NCI-H1048 (cell line): ENCODE measurements around the gene C17orf107.

Experiments
- DNase-seq: peaks from one replicate; lab custom pipeline; 2025; lab: John Stamatoyannopoulos, UW

Gene C17orf107

DNA sequence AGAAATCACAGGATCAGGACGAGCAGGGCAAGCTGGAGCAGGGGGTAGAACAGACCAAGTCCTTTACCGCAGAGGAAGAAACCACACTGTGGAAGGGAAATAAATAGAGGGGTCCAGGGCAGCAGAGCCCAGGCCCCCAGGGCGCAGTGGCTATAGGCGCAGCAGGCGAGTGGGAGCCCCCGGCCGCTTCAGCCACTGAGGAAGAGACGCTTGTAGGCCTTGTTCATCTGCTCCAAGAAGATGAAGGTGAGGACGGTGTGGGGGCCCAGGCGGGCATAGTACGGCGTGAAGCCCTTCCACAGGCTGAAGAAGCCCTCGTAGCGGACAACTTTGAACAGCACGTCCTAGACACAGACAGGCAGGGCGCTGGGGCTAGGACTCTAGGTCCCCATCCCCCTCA, 38.2 kb downstream of the C17orf107 start:
- DNase-seq = no peak

DNA sequence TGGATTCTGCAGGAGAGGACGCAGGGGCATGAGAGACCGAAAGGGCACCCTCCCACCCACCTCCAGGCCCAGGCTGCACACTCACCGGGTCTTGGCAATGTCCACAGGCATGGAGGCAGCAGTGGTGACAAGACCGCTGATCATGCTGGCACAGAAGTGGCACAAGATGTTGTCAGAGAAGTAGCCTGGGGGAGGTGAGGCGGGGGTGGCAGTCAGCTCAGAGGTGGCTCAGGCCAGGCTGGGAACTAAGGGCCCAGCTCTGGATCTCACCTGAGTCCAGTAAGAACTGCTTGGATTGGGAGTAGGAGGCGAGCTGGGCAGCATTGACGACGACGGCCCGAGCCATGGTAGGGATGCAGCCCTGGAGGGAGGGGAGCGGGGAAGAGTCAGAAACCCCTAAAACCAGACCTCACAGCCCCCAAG, 38.7 kb downstream of the C17orf107 start:
- no peak for DNase-seq

DNA sequence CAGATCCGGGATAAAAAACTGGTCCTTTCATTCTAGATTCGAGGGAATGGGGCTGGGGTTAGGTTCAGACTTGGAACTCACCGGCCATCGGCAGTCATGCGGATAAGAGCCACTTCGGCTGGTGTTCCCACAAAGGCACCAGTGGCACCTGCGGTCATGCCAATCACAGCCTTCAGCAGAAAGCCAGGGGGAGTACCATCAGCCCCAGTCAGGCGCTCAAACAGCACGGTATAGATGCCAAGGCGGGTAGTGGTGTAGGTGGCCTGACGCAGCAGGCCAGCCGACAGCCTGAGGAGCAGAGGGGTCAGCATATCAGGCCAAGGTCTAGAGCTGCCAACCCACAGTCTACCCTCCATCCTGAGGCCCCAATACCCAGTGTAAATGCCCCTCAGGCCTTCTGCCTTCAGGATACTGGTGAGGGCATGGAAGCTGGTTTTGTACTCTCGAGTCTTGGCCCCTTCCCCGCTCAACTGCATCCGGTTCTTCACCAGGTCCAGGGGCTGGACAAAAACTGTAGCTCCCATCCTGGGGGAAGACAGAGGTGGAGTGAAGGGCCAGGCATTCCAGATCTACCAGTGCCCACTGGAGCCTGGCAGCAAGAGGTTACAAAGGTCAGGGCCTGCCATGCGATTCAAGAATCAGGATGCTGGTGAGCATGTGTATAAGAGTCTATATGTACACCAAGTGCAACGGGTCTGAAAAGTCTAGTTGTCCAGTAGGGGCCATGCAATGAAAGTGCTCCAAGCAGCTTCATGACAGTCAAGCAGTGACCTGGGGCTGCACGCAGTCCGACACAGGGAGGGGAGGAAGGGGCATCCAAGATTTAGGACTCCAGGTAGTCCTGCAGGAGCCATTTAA, 39.6 kb downstream of the C17orf107 start:
- no peak for DNase-seq

DNA sequence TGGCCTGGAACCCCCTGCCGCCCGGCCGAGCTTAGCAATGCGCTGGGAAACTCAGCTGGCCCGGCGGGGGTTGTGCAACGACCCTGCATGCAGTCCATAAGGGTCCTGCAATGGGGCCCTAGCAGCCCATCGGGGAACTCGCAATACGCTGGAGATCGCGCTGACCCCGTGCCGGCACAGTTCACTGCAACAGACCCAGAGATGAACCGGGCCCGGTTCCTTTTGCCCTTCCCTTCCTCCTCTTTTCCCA, 40.1 kb downstream of the C17orf107 start:
- DNase-seq = no peak

DNA sequence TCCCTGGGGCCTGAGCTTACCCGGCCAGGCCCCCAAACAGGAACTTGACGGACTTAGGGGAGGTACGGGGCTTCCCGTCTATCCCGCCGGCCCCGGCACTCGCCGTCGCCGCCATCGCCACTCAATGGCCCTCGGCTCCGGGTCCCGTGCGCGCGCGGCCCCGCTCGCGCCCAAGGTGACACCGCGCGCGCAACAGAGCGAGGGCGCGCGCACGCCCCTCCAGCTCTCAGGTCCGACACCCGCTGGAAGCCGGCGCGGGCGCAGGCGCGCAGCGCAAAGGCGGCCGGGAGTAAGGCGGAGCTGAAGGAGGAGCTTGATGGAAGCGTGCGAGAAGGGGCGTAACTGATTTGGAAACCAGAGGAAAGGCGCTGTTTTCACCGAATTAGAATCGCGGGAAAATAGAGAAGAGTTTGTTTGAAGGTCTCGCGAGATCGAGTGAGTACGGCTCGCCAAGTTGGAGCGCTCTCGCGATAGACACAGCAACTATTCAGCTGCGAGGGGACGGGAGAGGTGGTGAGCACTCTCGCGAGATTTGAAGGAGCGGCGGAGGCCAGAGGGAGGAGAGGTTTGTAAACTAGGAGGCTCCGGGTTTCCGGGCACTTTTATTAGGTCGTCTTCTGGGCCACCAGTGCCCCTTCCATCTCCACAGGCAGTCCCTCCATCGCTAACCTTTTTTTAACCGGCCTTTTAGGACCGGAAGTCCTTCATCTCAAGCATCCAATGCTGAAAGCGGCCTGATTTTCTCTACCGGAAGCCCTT, 40.6 kb downstream of the C17orf107 start, which contains the start of the genes RNF167 and SLC25A11:
Gene RNF167, plus strand, starts transcription at position 473 of the 759 bp plus-strand sequence. CDS start 642 bp downstream, outside the sequence.
Gene SLC25A11, minus strand, starts transcription at position 251 of the 759 bp plus-strand sequence. Its CDS starts 136 bp downstream, at position 115.
- peak; percentile 96 for DNase-seq

DNA sequence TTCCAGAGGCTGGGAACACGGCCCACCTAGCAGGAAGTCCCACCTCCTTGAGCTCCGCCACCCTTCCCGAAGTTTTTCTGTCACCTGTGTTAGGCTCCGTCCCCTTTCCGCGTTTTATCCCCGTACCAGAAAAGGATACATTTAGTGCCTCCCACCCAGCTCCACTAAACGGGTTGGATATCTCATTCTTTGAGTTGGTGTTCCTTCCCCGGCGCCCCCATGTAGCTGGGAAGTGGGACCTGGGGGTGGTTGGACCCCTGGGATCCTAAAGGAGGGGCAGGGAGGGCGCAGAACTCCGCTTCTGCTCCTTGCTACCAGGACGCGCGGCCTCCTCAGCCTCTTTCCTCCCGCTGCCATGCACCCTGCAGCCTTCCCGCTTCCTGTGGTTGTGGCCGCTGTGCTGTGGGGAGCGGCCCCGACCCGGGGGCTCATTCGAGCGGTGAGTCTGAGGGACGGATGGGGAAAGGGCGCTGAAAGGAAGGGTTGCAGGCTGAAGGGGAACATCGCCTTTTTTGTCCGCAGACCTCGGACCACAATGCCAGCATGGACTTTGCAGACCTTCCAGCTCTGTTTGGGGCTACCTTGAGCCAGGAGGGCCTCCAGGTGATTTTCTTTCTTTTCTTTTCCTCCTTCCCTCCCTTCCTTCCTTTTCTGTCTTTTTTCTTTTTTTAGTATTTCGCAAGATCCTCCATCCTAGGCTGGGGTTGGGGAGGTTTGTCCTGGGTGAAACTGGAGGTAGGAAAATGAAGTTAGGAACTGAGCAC, 41.4 kb downstream of the C17orf107 start:
- peak; percentile 61 for DNase-seq

DNA sequence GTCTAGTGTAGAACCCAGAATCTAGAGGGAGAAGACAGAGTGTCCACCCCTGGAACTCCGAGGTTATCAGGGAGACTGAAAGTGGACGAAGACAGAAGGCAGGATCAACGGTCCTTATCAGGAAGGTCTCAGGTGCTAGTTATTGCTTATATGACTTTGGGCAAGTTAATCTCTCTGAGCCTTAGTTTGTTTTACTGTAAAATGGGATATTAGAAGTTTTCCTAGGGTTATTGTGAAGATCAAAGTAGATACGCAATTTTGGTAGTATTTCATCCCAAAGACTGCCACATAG, 41.9 kb downstream of the C17orf107 start:
- DNase-seq = no peak

DNA sequence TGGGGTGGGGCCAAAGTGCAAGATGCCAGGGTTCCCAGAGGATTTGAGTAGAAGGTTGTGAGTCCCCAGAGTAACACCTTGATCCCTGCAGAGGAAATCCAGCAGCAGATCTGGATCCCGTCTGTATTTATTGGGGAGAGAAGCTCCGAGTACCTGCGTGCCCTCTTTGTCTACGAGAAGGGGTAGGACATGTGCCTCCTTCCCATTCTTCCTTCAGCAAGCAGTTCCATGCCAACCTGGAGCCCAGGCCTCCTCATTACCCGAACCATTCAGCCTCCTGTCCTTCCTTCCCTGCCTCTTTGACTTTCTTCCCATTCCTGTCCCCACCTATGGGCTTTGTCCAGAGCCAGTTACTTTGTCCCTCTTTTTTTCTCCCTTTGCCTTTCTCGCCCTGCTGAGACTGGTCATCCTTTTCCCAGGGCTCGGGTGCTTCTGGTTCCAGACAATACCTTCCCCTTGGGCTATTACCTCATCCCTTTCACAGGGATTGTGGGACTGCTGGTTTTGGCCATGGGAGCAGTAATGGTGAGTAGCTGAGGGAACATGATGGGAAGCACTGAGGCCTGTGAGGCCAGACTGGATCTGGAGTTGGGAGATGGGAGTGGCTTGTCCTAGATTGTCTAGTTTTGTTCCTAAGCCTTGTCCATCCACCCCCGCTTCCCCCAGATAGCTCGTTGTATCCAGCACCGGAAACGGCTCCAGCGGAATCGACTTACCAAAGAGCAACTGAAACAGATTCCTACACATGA, 43.6 kb downstream of the C17orf107 start:
- no peak for DNase-seq

DNA sequence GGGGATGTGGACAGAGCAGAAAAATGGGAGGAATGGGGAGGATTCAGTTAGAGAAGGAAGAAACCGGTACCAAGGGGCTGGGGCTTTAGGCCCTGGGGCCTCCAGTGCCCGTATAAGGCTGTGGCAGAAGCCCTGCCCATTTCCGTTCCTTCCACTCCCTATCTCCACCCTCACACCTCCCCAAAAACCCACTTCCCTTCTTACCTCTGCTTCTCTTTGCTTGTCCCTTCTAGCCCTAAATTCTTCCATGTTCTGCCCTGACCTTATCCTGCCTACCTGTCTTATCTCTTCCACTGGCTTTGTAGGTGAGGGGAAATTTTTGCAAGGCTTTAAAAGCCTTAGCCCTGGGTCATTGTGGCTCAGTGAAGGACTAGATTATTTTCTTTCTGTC, 44.8 kb downstream of the C17orf107 start:
- no peak for DNase-seq

DNA sequence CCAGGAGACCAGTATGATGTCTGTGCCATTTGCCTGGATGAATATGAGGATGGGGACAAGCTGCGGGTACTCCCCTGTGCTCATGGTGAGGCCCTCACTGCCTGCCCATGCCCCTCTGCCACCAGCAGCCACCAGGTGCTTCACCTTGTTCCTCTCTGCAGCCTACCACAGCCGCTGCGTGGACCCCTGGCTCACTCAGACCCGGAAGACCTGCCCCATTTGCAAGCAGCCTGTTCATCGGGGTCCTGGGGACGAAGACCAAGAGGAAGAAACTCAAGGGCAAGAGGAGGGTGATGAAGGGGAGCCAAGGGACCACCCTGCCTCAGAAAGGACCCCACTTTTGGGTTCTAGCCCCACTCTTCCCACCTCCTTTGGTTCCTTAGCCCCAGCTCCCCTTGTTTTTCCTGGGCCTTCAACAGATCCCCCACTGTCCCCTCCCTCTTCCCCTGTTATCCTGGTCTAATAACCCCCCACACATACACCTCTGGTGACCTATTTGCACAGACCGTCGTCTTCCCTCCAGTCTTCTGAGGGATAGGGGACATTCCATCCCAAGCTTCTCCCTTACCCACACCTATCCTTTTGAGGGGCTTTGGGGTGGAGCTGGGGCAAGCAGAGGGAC, 45.3 kb downstream of the C17orf107 start:
- DNase-seq = no peak

DNA sequence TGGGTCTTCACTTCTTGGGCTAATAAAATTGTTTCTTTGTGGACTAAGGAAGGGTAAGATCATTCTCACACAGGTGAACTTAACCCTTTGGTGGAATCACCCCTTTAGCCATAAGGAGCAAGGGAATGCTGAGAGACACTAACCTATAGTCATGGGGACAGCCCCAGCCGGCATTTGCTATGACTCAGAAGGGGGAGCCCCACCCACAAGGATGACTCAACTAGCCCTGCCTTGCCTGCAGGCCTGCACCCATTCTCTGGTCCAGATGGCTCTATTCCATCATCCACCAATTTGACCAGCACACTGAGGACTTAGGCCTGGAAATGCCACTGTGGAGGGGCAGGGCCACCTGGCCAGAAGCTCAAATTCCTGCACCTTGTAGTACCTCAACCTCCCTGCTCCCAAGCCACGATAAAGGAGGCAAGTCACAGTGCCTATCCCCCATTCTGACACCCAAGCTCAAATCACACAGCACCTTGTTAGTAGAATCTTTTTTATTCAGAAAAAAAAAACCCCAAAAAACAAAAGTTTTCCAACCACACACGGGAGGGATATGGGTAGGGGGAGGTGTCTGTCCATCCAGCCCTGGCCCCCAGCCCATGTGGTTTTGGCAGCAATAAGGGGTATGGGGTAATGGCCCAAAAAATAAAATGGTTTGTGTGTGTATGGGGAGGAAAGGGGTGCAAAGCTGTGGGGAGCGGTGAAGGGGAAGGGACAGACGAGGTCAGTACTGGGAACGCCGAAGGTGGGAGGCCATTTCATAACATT, 46.0 kb downstream of the C17orf107 start:
- DNase-seq = no peak

DNA sequence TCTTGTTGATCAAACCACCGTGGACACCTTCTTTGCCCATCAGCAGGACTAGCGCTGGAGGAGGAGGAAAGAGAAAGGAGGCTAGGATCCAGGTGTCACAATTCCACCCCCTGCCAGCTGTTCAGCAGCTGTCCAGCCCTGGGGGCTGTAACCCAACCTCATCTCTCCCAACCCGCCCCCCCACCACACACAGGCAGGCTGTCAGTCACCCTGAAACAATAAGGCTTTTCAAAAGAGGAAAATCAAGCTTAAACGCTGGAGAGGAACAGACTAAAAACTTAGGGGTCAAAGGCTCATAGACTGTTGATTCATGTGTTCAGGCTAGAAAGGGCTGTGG, 46.6 kb downstream of the C17orf107 start:
- no peak for DNase-seq

DNA sequence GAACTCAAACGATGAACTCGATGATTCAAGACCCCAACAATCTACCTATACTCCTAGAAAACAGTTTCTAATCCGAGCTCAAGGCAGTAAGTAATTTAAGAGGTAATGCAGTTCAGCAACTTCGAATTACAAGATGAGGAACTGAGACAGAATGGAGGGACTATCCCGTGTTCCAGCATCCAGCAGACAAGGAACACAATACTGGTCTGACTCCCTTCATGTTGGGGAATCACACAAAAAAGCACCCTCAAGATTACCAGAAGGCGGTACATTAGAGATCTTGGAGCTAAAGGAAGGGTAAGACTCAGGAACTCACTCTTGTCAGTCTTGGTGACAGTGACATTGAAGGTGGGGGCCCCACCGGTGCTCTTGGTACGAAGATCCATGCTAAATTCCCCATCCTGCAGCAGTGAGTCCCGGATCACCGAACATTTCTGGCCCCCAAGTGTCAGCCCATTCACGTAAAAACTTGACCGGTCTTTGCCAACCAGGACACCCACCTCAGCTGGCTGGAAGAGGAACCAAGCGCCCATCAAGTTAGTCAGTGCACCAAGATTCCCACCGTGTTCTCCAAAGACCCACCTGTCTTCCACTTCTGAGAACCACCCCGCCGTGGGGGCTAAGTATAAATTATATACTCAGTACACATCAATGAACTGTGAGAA, 47.1 kb downstream of the C17orf107 start:
- DNase-seq = no peak

DNA sequence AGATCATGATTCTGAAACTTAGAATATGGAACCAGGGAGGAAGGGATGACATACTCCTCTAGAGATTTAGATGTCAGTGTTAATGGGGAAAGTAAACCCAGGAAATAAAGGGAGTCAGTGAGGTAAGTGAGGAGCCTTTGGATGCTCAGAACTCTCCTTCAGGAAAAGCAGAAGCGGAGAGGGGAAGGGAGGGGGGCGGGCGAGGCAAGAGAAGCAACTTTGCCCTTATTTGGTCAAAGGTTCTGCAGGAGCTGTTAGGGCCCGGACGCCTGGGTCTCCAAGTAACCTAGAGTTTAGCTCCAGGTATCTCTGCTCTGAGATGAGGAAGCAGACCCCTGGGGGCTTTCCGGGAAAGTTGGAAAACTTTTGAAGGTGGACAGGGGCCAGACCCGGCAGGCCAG, 47.7 kb downstream of the C17orf107 start:
- DNase-seq = no peak

DNA sequence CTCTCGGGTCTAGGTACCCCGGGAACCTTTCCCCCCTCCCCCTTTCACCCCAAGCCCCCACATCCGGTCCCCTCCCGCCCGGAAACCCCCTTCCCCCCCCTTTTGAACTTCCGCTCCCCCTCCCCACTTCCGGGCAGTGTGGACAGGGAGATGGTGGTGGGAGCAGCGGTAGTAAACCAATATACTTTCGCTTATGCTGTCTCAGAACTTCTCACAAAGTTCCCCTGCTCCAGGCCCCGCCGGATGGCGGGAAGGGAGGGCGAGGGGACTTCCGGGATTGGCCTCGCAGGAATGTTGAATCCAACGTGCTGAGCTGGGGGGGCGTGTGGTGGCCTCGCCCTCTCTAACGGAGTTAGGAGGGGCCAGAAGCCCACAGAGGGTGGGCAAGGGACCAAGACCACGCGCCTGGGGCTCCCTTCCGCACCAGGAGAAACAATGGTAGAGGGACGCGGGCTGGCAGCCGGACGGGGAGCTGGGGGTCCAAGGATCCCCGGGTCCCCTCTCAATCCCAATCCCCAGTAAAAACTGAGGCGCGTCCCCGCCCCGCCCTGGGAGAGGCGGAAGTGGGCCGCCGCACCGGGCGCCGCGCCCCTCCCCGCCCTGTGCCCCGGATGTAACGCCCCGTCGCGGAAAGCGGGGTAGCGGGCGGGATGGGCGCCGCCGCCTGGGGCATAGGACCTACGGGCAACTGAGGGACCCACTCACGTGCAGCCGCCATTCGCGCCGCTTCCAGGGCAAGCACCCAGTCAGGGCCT, 48.3 kb downstream of the C17orf107 start:
- no peak for DNase-seq

DNA sequence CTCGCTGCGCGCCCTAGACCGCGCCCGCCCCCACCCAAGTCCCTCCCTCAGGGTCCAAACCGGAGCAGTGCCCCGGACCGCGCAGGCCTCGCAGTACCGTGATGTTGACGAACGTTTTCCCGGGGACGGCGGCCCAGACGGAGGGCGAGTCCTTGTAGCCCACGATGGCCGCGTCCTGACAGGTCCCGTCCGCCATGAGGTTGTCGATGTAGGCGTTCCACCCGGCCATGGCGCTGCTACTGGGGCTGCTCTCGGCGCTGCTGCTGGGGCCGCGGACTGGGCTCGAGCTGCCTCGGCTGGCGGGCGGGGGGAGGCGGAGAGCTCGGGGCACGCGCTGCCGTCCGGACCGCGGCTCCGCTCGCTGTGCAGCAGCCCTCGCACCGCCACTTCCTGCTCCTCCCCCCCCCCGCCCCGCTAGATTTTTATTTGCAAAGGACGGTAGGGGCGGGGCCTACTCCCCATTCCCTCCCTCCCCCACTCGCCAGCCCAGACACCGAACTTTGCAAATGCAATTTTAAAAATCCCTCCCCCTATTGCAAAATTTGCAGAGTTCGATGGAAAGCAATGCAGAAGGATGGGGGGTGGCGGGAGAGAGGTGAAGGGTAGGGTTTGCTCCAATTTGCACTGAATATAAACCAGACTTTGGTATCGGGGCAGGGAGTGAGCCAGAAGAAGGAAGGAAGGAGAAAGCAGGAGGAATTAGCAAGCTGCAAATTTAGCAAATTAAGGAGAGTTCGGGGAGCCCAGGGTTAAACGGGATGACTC, 49.0 kb downstream of the C17orf107 start, which contains the start of gene PFN1:
Gene PFN1, minus strand, starts transcription at position 365 of the 765 bp plus-strand sequence. Its CDS starts 136 bp downstream, at position 229.
- DNase-seq = peak; percentile 58

DNA sequence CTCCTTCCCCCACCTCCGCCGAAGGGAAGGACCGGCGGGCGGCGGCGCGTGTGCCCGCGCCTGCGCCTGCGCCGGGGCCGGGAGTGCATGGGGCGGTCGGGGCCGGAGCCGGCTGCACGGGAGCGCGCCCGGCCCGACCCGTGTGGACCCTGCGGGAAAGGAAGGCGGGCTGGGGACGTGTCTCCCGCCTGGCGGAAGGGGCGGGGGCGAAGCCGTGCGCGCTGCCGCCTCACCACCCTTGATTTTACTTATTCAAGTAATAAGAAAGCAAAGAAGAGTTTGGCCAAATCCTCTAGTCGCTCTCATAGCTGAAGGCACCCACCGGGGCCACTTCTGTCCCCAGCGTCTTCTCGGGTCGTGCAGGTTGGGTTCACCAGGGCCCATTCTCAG, 49.6 kb downstream of the C17orf107 start:
- peak; percentile 79 for DNase-seq

DNA sequence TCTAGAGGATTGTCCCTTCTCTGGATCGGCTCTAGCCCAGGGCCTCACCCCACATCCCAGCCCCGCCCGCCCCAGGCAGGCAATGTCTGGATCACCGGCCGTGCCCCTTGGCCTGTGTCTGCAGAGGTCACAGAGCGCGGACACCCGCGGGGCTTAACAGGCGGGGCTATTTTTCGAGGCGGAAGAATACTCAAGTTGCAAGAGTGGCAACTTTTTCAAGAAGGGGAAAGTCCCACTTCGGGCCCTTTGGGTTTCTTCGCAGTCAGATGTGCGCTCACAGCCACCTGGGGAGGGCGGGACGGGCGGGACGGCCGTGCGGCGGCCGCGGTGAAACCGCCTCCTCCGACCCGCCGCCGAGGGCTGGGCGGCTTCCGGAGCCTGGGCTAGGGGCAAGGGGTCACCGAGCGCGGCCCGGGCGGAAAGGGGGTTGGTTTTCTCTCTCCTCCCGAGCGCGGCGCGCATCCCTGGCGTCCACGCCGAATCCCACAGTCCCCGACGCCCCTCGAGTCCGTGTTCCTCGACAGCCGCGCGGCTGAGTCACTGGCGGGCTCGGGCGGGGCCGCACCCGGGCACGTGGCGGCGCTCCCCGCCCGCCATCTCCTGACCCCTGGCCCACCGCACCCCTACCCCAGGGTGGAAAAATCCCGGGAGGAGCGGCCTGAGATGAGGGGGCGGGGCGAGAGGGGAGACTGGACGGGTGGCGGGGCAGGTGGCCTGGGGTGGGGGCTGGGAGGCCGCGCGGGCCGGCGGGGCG, 50.2 kb downstream of the C17orf107 start:
- DNase-seq = no peak
